HG03045 (cell line): ENCODE results near the gene GATD1.

Experiments
- ATAC-seq: cut with Tn5 transposase; IDR thresholded peaks from one replicate; pipeline ENCODE4 v1.9.1; 2021; ENCODE audit warnings: mild to moderate bottlenecking, moderate library complexity; ENCODE audit not compliant: unreplicated experiment

The GATD1 gene

GRCh38 chr11:796565-797295 lies 19.4 kb upstream of the GATD1 start:
- no peak for ATAC-seq

- no peak for ATAC-seq
Observed at GRCh38 chr11:795634-796564, 18.6 kb upstream of the GATD1 start.

GRCh38 chr11:794766-795633 lies 17.7 kb upstream of the GATD1 start:
- ATAC-seq: no peak

- no peak for ATAC-seq
Observed at GRCh38 chr11:794013-794765, 16.9 kb upstream of the GATD1 start.

GRCh38 chr11:793556-793955 lies 16.3 kb upstream of the GATD1 start:
- ATAC-seq: no peak

GRCh38 chr11:792873-793272 lies 15.6 kb upstream of the GATD1 start:
- no peak for ATAC-seq

- no peak for ATAC-seq
Observed at GRCh38 chr11:792535-792821, 15.2 kb upstream of the GATD1 start.

GRCh38 chr11:791658-792534 lies 14.6 kb upstream of the GATD1 start:
- ATAC-seq: no peak

- no peak for ATAC-seq
Observed at GRCh38 chr11:790721-791564, 13.7 kb upstream of the GATD1 start.

- no peak for ATAC-seq
Observed at GRCh38 chr11:789943-790342, 12.7 kb upstream of the GATD1 start, which contains the start of gene CEND1. Gene CEND1 (minus strand): TSS chr11:790090. CDS start chr11:788576, 1,514 bp downstream.

GRCh38 chr11:788953-789940 lies 12.0 kb upstream of the GATD1 start:
- ATAC-seq: no peak

- no peak for ATAC-seq
Observed at GRCh38 chr11:788009-788640, 10.8 kb upstream of the GATD1 start.

GRCh38 chr11:787084-787675 lies 9.9 kb upstream of the GATD1 start:
- no peak for ATAC-seq

- ATAC-seq: no peak
Observed at GRCh38 chr11:786235-787083, 9.2 kb upstream of the GATD1 start.

- no peak for ATAC-seq
Observed at GRCh38 chr11:783581-784015, 6.3 kb upstream of the GATD1 start.
